Fibroblast of lung (primary cell): ENCODE results near the gene TMEM187.

Experiments
- CTCF ChIP-seq, 2 donors: IDR thresholded peaks in 1 of 2; conservative IDR thresholded peaks in 1 of 2; 1 replicate in 1 of 2; 2 replicates in 1 of 2; pipeline ENCODE4 v1.5.1; 2011 to 2012; ENCODE audit warnings: low read length in 2 of 2, control low read depth in 1 of 2, inconsistent platforms in 1 of 2, low read depth in 1 of 2, mild to moderate bottlenecking in 1 of 2
- EZH2 ChIP-seq: IDR thresholded peaks from 2 replicates; pipeline ENCODE4 v1.5.1; 2012; ENCODE audit warnings: low read length, control low read depth, mild to moderate bottlenecking; ENCODE audit errors: missing control alignments

DNA sequence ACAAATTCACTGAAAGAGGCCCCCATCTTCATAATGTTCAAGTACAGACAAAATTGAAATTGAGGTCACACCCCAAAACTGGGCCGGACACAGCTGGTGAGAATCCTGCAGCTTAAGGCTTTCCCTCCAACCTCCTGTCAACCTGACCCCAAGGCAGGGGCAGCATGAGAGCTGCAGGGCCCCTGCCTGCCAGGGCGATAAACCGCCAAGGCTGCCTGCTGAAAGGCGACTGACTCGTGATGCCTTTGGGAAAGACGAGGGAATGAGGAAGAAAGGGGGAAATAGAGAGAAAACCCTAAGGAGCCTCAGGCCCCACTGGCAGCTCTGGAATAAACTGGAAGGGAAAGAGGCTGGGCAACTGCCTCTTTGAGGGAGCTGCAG is 54.5 kb downstream of the TMEM187 start:
- TF ChIP-seq CTCF (conservative IDR thresholded peaks at IDR 0.05 in 1 of 2, IDR thresholded peaks at IDR 0.05 in 1 of 2; ENCODE audit: low read depth in 1 of 2, low read length in 2 of 2) (no peak), EZH2 (no peak)
